GM20431 (cell line): ENCODE data around the gene KMO.

Source experiments
- in situ Hi-C: fragments of 300-500 bp; cut with MseI, MboI; formaldehyde crosslinking; loops from one replicate; pipeline ENCODE4 v1.15.0; 2020; ENCODE audit warnings: low sequenced_read_pairs; ENCODE audit not compliant: unreplicated experiment

The KMO gene

GRCh38 chr1:241532162-241532531, at the start of gene KMO:
Gene KMO, plus strand, starts transcription at chr1:241532378. Its CDS starts 67 bp downstream, at chr1:241532445.
- in situ Hi-C loops, result no loop called here

DNA sequence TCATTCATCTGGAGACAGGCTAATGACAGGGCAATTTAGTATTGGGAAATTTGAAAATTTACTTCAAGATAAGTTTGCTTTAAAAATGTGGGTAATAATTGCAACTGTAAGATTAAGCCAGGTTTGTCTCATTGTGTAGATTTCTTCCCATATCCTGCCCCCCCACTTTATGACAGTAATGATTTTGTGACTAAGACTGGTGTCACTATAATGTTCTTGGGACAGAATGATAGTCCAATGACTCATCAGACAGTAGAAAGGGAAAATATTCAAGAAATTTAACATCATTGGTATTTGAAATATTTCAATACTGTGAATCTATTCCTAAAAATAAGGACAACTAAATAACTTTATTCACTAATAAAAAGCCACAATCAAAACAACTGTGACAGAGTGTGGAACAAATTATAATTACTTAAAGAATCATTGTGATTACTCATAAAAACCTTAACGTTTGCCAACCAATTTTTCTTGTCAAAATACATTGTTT, 49.4 kb upstream of the KMO start:
- in situ Hi-C loops, result no loop called here

GRCh38 chr1:241485145-241485544, 47.0 kb upstream of the KMO start:
- in situ Hi-C loops, result no loop called here

DNA sequence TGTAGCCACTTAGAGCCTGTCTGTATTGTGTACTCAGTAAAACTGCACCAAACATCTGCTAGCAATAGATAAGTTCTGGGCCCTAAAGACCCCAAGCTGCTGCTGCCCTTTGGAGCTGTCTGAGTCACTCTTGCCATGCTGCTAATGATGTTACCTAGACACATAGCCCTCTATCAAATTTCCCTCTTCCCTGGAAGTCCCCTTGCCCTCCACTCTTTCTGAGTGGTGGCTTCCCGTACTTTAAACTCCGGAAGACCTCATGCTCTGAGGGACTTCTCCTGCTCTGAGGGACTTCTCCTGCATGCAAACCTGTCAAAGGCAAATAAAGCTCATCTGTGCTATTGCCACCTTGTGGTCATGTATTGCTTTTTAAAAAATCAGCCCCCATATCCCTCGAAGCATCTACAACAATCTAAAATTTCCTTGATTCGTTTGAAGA, 46.6 kb upstream of the KMO start:
- in situ Hi-C loops, result no loop called here

DNA sequence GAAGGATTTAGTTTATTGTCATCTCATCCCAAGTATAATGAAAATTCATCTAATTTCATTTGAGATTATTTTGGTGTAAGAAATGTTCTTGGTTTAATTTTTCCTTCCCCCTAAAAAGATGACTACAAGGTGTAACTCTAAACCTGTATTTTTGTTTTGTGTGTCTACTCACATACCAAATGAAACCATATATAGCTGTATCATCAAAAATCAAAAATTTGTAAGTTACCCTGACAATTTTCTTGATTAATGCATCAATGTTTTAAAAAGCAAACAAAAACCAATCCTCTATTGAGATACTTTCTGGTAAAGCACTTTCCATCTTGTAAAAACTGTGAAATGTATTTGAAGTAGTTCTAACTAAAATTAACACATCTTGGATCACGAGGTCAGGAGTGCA, 43.4 kb upstream of the KMO start:
- in situ Hi-C loops, result no loop called here

DNA sequence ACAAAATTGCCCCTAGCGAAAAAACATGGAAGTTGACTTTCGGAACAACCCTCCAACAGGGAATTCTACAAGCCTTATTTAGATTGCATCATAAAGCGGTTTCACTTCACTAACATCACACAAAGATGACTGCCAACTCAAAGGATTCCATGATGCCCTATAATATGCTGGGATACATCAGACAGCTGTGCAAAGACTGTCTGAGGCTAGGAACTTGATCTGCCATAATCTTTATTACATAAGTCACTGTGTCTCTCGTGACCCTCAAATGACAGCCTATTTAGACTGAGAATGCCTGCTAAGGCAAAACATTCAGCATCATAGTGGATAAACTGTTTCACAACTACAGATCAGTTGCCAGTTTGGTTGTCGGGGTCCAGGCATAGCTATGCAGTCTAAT, 36.4 kb upstream of the KMO start:
- in situ Hi-C loops, result no loop called here

- in situ Hi-C loops, result loop anchor here (25.0 kb wide), 1 partner anchor 337 kb away; the partner anchor contains the start of gene EXO1
These were observed 32.3 kb upstream of the KMO start for GRCh38 chr1:241499910-241500309.

DNA sequence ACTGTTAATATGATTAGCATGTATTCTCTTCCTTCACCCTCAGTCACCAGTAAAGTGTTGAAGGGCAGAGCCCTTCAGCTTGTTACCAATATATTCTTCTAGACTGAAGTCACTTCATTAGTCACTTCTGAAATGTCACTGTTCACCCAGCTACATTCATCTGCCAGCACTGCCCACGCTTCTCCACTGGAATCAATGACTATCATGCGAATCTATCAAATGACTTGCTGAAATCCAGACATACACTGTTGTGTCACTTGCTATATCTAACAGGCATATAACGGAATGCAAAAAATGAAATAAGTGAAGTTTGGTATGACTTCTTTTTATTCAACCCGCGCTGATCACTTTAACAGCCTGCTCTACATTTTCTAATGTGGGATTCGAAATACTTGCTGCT, 28.7 kb upstream of the KMO start:
- in situ Hi-C loops, result loop anchor here (25.0 kb wide), 1 partner anchor 334 kb away; the partner anchor contains the start of gene EXO1

DNA sequence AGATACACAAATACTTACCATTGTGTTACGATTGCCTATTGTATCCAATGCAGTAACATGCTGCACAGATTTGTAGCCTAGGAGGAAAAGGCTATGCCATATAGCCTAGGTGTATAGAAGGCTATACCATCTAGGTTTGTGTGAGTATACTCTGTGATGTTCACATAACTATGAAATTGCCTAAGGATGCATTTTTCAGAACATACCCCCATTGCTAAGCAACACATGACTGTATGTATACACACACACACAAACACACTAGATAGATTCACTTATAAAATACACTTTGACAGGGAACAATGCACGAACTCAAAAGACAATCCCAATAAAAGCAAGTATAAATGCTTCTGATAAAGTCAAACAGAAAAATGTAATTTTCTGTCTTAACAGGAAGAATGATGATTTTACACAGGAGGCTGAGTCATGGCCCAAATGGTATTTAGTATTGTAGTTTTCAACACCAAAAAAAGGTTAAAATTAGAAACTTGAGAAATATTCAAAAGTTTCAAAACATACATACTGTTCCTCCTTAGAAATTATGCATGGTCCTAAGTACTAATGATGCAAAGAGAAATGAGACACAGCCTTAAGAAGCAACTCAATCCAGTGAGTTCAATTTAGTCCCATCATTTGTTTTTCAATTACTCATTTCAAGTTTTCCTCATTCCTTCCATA, 24.9 kb upstream of the KMO start:
- in situ Hi-C loops, result loop anchor here (25.0 kb wide), 1 partner anchor 330 kb away; the partner anchor contains the start of gene EXO1

- in situ Hi-C loops, result loop anchor here (25.0 kb wide), 1 partner anchor 324 kb away; the partner anchor contains the start of gene EXO1
These were observed 18.8 kb upstream of the KMO start for GRCh38 chr1:241513378-241513777.

- in situ Hi-C loops, result loop anchor here (25.0 kb wide), 1 partner anchor 319 kb away; the partner anchor contains the start of gene EXO1
These were observed 13.5 kb upstream of the KMO start for GRCh38 chr1:241518476-241519307.

- in situ Hi-C loops, result loop anchor here (25.0 kb wide), 1 partner anchor 318 kb away; the partner anchor contains the start of gene EXO1
These were observed 12.7 kb upstream of the KMO start, which contains the start of gene FH for GRCh38 chr1:241519308-241520079. Gene FH, minus strand, starts transcription at chr1:241519755. Its CDS starts 33 bp downstream, at chr1:241519722.

GRCh38 chr1:241520080-241520465, 12.1 kb upstream of the KMO start:
- in situ Hi-C loops, result loop anchor here (25.0 kb wide), 1 partner anchor 317 kb away; the partner anchor contains the start of gene EXO1

GRCh38 chr1:241521718-241522117, 10.5 kb upstream of the KMO start:
- in situ Hi-C loops, result loop anchor here (25.0 kb wide), 1 partner anchor 316 kb away; the partner anchor contains the start of gene EXO1

- in situ Hi-C loops, result no loop called here
These were observed 7.2 kb upstream of the KMO start for GRCh38 chr1:241525026-241525425.

DNA sequence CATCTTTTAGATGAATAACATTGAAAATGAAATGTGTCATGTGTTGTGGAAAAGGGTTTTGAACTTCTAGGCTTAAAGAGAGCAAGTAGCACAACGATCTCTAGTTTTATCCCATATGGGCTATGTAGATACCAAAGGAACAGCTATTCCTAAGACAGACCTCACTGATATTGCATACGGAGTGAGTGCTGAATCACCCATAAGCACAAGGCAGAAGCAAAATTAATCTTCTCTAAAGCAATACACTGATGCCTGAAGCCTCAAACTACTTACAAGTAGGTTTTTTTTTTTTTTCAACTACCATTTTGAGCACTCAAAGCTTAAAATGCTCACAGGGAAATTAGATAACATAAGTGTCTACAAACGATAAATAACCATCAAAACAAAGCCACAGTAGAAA, 5.0 kb upstream of the KMO start:
- in situ Hi-C loops, result no loop called here

DNA sequence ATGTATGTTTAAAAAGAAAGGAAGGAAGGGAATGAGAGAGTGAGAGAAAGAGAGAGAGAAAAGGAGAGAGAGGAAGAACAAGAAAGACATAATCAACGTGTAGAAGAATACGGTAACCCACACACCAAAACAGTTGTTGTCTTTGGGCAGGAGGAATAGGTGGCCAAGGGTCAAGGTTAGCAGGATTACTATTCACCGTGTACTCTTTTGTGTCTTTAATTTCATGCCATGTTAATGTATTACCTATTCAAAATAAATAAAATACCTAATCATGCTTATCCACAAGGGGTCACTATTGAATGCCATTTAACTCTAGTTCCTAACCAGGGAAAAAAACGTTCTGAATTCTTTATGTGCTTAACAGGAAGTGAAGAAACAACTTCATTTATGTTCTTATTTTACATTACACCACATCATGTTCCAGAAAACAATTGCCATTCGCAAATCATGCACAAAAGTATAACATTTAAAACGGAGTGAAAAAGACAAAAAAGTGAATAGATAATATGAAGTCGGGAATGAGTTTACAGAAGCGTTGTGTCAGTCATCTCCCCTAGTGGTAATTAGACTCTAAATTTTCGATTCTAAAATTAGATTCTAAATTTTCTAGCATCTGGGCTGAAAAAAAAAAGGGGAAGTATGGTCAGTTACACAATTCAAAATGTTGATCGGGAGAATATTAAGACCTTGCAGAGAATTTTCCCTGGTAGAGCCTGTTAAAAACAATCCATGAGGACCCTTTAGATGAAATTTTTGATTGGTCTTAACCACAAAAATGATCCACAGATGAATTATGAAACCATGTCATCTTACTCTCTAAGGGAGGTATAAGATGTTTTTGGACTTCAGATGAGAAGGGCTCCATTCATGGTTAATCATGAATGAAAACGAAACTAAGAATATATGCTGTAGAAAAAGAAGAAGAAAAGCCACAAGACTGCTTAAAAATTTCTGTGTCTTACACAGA, 700 bp upstream of the KMO start:
- in situ Hi-C loops, result no loop called here

DNA sequence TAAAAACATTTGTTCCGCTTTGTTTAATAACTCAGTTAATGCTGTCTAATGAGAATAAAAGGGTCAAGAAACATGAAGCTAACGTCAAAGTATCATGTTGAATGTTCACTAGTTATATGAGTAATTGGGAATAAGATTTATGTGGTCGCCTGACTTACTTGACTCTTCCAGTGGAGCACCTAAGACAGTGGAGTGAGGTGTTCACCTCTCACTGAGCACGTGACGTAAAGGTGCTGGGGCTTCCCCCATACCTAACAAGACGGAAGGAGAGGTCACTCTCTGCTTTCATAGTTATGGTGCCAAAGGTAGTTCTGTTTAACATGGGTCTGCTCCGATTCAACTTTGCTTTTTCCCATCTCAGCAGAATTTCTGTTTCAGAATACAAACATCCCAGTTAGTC, 686 bp downstream of the KMO start:
- in situ Hi-C loops, result no loop called here
